PFSK-1 (cell line): ENCODE results near the gene PLEKHH1.

Source experiments
- FOXP2 ChIP-seq: optimal IDR thresholded peaks from 2 replicates; pipeline ENCODE3; 2011; ENCODE audit warnings: borderline replicate concordance, control low read depth, inconsistent platforms; ENCODE audit not compliant: insufficient read depth; ENCODE audit errors: extremely low read length, extremely low read depth
- POLR2AphosphoS5 ChIP-seq: IDR thresholded peaks from 2 replicates; pipeline ENCODE4 v1.6.1; 2012; ENCODE audit warnings: low read depth, mild to moderate bottlenecking, control low read depth, low read length, moderate library complexity
- REST ChIP-seq, 2 experiments: IDR thresholded peaks; 2 replicates each; pipeline versions ENCODE4 v1.6.1 to v1.8.0; 2011 to 2012; ENCODE audit warnings: low read depth in 2 of 2, low read length in 2 of 2, control low read depth in 1 of 2, inconsistent platforms in 1 of 2, mild to moderate bottlenecking in 1 of 2, moderate library complexity in 1 of 2; ENCODE audit not compliant: insufficient read depth in 1 of 2
- SIN3A ChIP-seq: IDR thresholded peaks from 2 replicates; pipeline ENCODE4 v1.6.1; 2012; ENCODE audit warnings: mild to moderate bottlenecking, low read length, moderate library complexity, borderline replicate concordance; ENCODE audit not compliant: insufficient read depth
- TAF1 ChIP-seq: IDR thresholded peaks from 2 replicates; pipeline ENCODE4 v1.6.1; 2012; ENCODE audit warnings: low read length, control low read depth, borderline replicate concordance; ENCODE audit not compliant: insufficient read depth

The PLEKHH1 gene

DNA sequence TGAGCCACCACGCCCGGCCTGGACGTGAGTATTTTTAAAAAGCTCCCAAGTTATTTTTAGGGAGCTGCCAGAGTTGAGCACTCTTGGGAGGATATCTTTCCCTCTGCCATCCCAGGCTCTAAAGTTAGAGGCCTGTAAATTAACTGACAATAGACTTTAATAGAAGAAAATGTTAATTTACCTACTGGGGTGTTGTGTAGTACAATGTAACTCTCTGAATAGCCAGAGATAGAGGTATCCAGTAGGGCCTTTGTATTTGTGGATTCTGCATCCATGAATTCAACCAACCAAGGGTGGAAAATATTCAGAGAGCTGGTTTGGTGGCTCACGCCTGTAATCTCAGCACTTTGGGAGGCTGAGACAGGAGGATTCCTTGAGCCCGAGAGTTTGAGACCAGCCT is 74.6 kb downstream of the PLEKHH1 start:
- no peak for TF ChIP-seq POLR2AphosphoS5

- TF ChIP-seq TAF1 (no peak), POLR2AphosphoS5 (no peak), REST (IDR thresholded peaks at IDR 0.05; ENCODE audit: insufficient read depth in 1 of 2, low read depth in 2 of 2, low read length in 2 of 2) (no peak), SIN3A (no peak), FOXP2 (no peak)
These were observed 76.7 kb downstream of the PLEKHH1 start for GRCh38 chr14:67609642-67610310.

GRCh38 chr14:67610491-67610890 is 77.4 kb downstream of the PLEKHH1 start:
- TF ChIP-seq REST (IDR thresholded peaks at IDR 0.05; ENCODE audit: insufficient read depth in 1 of 2, low read depth in 2 of 2, low read length in 2 of 2) (no peak), SIN3A (no peak), POLR2AphosphoS5 (no peak), TAF1 (no peak), FOXP2 (no peak)

DNA sequence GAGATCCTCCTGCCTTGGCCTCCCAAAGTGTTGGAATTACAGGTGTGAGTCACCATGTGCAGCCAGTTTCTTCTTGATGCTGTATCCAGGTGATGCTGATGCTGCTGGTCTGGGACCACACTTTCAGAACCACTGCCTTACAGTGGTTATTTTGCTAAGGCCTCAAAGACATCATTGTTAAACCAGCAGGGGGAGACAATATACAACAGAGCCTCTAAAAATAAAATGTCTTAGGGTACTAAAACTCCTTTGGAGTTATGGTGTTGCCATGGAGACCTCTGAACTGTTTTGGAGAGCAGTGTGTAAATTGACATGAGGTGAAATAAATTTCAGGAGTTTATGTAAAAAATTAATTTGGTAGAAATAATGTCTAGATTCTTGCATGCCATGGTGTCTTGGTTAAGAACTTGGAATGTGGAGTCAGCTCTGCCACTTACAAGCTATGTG is 85.5 kb downstream of the PLEKHH1 start:
- TF ChIP-seq TAF1 (no peak), SIN3A (no peak), FOXP2 (no peak), REST (IDR thresholded peaks at IDR 0.05; ENCODE audit: insufficient read depth in 1 of 2, low read depth in 2 of 2, low read length in 2 of 2) (no peak), POLR2AphosphoS5 (no peak)

- no peak for TF ChIP-seq REST (IDR thresholded peaks at IDR 0.05; ENCODE audit: insufficient read depth in 1 of 2, low read depth in 2 of 2, low read length in 2 of 2)
- TF ChIP-seq SIN3A = no peak; the same call in 1 of the 2 replicates
- TF ChIP-seq FOXP2 = peak; percentile 79
- TF ChIP-seq POLR2AphosphoS5 = no peak
These were observed 86.5 kb downstream of the PLEKHH1 start, which contains the start of gene ARG2 for GRCh38 chr14:67619446-67620216. Gene ARG2 (plus strand): TSS chr14:67619920. CDS start chr14:67619978, 58 bp downstream.
